ENCODE results near the gene MKLN1.

Gene MKLN1

GRCh38 chr7:131383417-131384285, 56.0 kb downstream of the MKLN1 start:
- no peak for DNase-seq (ENCODE audit: low spot score)
- Histone ChIP-seq H3K4me3 (ENCODE audit: severe bottlenecking) (no peak overlapping the region), H3K9me3 (ENCODE audit: severe bottlenecking) (no peaks in the 10 kb centered on the region), H3K27me3 (ENCODE audit: insufficient read depth, poor library complexity, severe bottlenecking) (no peaks in the 10 kb centered on the region), H3K36me3 (ENCODE audit: low read depth) (peaks cover 3% of the 10 kb centered on the region), H3K27ac (ENCODE audit: poor library complexity, severe bottlenecking) (no peak overlapping the region), H3K4me1 (ENCODE audit: insufficient read depth, poor library complexity, severe bottlenecking) (peaks cover 3% of the 10 kb centered on the region)
- no peak for ATAC-seq (ENCODE audit: low read depth)
- TF ChIP-seq CTCF (IDR thresholded peaks at IDR 0.05; ENCODE audit: poor library complexity, severe bottlenecking) = no peak

GRCh38 chr7:131384286-131384635, 56.6 kb downstream of the MKLN1 start:
- no peak overlapping the region for H3K4me3 ChIP-seq (ENCODE audit: severe bottlenecking)
- no peak overlapping the region for H3K27ac ChIP-seq (ENCODE audit: poor library complexity, severe bottlenecking)
- TF ChIP-seq CTCF (IDR thresholded peaks at IDR 0.05; ENCODE audit: poor library complexity, severe bottlenecking) = no peak
- H3K36me3 ChIP-seq (ENCODE audit: low read depth) = peaks cover 8% of the 10 kb centered on the region
- DNase-seq (ENCODE audit: low spot score) = no peak
- no peak for ATAC-seq (ENCODE audit: low read depth)
- H3K27me3 ChIP-seq (ENCODE audit: insufficient read depth, poor library complexity, severe bottlenecking) = no peaks in the 10 kb centered on the region
- H3K4me1 ChIP-seq (ENCODE audit: insufficient read depth, poor library complexity, severe bottlenecking) = peaks cover 3% of the 10 kb centered on the region
- no peaks in the 10 kb centered on the region for H3K9me3 ChIP-seq (ENCODE audit: severe bottlenecking)

GRCh38 chr7:131385039-131385605, 57.4 kb downstream of the MKLN1 start:
- H3K9me3 ChIP-seq (ENCODE audit: severe bottlenecking) = no peaks in the 10 kb centered on the region
- H3K27ac ChIP-seq (ENCODE audit: poor library complexity, severe bottlenecking) = no peak overlapping the region
- peaks cover 11% of the 10 kb centered on the region for H3K36me3 ChIP-seq (ENCODE audit: low read depth)
- peak; percentile 17; the same call in 1 of the 3 replicates for ATAC-seq (ENCODE audit: low read depth)
- no peak for DNase-seq (ENCODE audit: low spot score)
- no peaks in the 10 kb centered on the region for H3K27me3 ChIP-seq (ENCODE audit: insufficient read depth, poor library complexity, severe bottlenecking)
- no peak overlapping the region for H3K4me3 ChIP-seq (ENCODE audit: severe bottlenecking)
- peaks cover 3% of the 10 kb centered on the region for H3K4me1 ChIP-seq (ENCODE audit: insufficient read depth, poor library complexity, severe bottlenecking)
- no peak for TF ChIP-seq CTCF (IDR thresholded peaks at IDR 0.05; ENCODE audit: poor library complexity, severe bottlenecking)

- no peaks in the 10 kb centered on the region for H3K9me3 ChIP-seq (ENCODE audit: severe bottlenecking)
- peaks cover 3% of the 10 kb centered on the region for H3K4me1 ChIP-seq (ENCODE audit: insufficient read depth, poor library complexity, severe bottlenecking)
- H3K36me3 ChIP-seq (ENCODE audit: low read depth) = peaks cover 16% of the 10 kb centered on the region
- no peak overlapping the region for H3K4me3 ChIP-seq (ENCODE audit: severe bottlenecking)
- H3K27ac ChIP-seq (ENCODE audit: poor library complexity, severe bottlenecking) = no peak overlapping the region
- no peaks in the 10 kb centered on the region for H3K27me3 ChIP-seq (ENCODE audit: insufficient read depth, poor library complexity, severe bottlenecking)
- ATAC-seq (ENCODE audit: low read depth) = no peak
- DNase-seq (ENCODE audit: low spot score) = no peak
- no peak for TF ChIP-seq CTCF (IDR thresholded peaks at IDR 0.05; ENCODE audit: poor library complexity, severe bottlenecking)
Measured at GRCh38 chr7:131388126-131388525, 60.5 kb downstream of the MKLN1 start.

GRCh38 chr7:131390275-131390674, 62.6 kb downstream of the MKLN1 start:
- H3K9me3 ChIP-seq (ENCODE audit: severe bottlenecking) = no peaks in the 10 kb centered on the region
- H3K36me3 ChIP-seq (ENCODE audit: low read depth) = peaks cover 16% of the 10 kb centered on the region
- H3K27ac ChIP-seq (ENCODE audit: poor library complexity, severe bottlenecking) = no peak overlapping the region
- H3K27me3 ChIP-seq (ENCODE audit: insufficient read depth, poor library complexity, severe bottlenecking) = no peaks in the 10 kb centered on the region
- ATAC-seq (ENCODE audit: low read depth) (no peak), DNase-seq (ENCODE audit: low spot score) (no peak)
- TF ChIP-seq CTCF (IDR thresholded peaks at IDR 0.05; ENCODE audit: poor library complexity, severe bottlenecking) = no peak
- H3K4me3 ChIP-seq (ENCODE audit: severe bottlenecking) = no peak overlapping the region
- peaks cover 3% of the 10 kb centered on the region for H3K4me1 ChIP-seq (ENCODE audit: insufficient read depth, poor library complexity, severe bottlenecking)

Data from RWPE2 (cell line).